Fibroblast of mammary gland (primary cell): ENCODE results near the gene SENP5.

ENCODE experiments used
- DNase-seq: peaks from one replicate; pipeline ENCODE4 v3.0.0-alpha.2; 2010; ENCODE audit warnings: low read depth
- H3K4me3 ChIP-seq: 2 replicates; pipeline ENCODE4 v1.5.1; 2011; ENCODE audit warnings: low read depth, mild to moderate bottlenecking, low read length, moderate library complexity; ENCODE audit not compliant: control insufficient read depth
- TF ChIP-seq, protein P1 (sequence below): conservative IDR thresholded peaks from 2 replicates; pipeline ENCODE4 v1.5.1; 2011; ENCODE audit warnings: low read depth, low read length, inconsistent platforms; ENCODE audit not compliant: control insufficient read depth, insufficient read depth

The SENP5 gene

DNA sequence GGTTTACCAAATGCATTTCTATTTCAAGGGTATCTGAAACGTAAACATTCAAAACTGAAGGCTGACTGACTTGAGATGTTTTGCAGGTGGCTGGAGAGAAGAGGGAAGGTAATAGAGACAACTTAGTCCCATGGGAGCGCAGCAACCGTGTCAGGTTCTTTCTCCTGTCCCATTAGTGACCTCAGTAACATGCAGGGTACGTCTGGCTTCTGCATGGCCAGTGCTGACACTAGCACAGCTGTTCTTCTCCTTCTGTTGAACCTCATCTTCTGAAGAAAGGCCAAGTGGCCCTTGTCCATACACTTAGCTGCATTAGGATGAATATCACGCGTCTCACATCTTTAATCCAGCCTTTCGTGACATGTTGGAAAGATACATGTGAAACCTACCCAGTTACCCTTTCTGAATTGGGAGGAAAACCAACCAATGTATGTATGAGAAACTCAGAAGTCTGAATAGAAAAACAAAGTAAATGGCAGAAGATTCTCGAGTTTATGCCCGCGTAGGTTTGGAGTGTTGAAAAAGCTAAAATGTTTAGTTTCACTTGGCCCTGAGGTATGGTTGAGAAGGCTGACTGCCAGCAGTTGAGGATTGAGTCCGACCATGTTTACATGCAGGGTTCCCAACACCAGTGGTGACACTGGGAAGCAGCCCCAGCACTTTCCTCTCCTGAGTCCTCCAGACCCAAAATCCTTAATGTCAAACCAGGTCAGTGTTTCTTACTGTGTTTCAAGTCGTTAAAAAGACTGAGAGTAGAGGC, 64.3 kb downstream of the SENP5 start:
- DNase-seq: no peak
- TF ChIP-seq, protein P1, sequence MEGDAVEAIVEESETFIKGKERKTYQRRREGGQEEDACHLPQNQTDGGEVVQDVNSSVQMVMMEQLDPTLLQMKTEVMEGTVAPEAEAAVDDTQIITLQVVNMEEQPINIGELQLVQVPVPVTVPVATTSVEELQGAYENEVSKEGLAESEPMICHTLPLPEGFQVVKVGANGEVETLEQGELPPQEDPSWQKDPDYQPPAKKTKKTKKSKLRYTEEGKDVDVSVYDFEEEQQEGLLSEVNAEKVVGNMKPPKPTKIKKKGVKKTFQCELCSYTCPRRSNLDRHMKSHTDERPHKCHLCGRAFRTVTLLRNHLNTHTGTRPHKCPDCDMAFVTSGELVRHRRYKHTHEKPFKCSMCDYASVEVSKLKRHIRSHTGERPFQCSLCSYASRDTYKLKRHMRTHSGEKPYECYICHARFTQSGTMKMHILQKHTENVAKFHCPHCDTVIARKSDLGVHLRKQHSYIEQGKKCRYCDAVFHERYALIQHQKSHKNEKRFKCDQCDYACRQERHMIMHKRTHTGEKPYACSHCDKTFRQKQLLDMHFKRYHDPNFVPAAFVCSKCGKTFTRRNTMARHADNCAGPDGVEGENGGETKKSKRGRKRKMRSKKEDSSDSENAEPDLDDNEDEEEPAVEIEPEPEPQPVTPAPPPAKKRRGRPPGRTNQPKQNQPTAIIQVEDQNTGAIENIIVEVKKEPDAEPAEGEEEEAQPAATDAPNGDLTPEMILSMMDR: no peak
- no peak overlapping the region for H3K4me3 ChIP-seq

DNA sequence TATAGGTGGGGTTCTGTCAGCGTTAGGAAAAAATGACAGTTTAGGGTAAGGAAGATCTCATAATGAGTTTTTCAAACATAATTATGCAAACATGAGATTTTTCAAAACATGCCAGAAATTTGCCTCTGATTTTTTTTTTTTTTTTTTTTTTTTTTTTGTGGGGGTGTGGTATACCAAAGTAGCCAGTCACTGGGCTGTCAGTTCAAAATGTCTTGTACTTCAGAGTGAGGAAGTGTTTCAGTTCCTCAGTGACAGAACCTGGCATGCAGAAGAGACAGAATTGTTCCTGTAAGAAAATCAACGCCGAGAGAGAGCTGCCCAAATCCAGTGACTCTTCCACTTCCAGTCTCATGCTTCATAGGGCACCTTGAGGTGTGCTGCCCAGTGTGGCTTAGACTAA, 64.9 kb downstream of the SENP5 start:
- TF ChIP-seq, protein P1: no peak
- no peak for DNase-seq
- H3K4me3 ChIP-seq: no peak overlapping the region

DNA sequence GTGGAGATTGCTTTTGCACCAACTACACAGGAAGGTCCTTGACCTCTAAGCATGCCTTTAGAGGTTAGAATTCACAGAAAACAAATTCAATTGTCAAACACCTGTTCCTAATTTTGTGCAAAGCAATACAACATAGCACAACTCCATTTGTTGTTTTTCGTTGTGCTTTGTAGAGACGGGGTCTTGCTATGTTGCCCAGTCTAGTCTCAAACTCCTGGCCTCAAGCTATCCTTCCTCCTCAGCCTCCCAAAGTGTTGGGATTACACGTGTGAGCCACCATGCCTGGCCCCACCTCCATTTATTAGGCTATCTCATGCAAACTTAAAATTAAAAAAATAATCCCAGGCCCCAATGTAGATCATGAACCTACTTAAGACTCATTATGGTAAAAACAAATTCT, 68.6 kb downstream of the SENP5 start:
- no peak for DNase-seq
- no peak overlapping the region for H3K4me3 ChIP-seq
- TF ChIP-seq, protein P1: no peak

DNA sequence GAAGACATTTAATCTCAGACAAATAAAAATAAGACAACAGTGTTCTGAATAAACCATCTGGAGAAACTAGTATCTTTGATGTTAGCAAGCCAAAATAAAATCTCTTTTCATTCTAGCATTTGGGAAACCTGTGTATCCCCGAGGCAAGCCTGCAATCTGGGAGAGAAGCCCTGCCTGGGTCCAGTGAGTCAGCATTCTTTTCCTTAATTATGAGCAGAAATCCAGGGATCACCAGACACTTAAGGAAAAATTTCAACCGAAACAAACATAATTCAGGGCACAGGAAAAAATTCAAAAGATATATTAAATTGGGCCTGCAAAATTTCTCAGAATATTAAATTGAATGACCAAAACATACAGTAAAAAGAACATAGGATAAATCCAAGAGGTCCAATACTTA, 70.4 kb downstream of the SENP5 start:
- TF ChIP-seq, protein P1: no peak
- DNase-seq: peak; percentile 17
- no peak overlapping the region for H3K4me3 ChIP-seq

DNA sequence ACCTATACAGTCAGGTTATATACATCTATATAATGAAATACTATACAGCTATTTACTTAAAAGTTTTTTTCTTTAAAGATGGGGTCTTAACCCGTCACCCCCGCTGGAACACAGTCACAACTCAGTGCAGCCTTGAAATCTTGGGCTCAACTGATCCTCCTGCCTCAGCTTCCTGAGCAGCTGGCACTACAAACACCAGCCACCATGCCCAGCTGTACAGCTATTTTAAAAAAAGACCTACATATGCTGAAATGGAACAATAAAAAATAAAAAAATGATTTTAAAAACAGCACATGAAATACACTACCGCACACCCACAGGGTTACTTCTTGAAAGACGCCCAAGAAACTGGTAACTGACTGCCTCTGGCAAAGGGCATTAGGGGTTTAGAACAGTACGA, 70.9 kb downstream of the SENP5 start:
- no peak for DNase-seq
- TF ChIP-seq, protein P1: no peak
- H3K4me3 ChIP-seq: no peak overlapping the region

DNA sequence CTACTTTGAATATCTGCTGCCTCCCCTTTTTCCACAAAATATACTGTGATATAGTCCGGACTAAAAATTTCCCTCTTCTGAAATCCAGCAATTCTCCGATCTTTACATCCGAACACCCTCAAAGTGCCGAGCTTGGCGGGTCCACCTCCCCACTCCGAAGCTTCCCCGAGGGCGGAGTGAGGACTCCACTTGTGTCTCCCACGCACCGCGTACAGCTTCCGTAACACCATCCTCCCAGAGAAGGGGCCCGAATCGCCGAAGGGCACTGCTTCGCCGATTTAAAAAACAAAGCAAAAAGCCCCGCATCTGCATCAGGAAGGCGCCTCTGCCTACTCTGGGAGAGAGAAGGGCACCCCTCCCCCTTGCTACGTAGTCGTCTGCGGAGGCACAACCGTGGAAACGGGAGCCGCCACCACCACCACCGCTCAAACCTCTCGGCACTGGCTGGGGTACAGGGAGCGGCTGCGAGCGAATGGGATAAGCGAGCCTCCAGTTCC, 74.1 kb downstream of the SENP5 start:
- TF ChIP-seq, protein P1: no peak
- peak overlapping the region; percentile 99 for H3K4me3 ChIP-seq
- DNase-seq: peak; percentile 49

DNA sequence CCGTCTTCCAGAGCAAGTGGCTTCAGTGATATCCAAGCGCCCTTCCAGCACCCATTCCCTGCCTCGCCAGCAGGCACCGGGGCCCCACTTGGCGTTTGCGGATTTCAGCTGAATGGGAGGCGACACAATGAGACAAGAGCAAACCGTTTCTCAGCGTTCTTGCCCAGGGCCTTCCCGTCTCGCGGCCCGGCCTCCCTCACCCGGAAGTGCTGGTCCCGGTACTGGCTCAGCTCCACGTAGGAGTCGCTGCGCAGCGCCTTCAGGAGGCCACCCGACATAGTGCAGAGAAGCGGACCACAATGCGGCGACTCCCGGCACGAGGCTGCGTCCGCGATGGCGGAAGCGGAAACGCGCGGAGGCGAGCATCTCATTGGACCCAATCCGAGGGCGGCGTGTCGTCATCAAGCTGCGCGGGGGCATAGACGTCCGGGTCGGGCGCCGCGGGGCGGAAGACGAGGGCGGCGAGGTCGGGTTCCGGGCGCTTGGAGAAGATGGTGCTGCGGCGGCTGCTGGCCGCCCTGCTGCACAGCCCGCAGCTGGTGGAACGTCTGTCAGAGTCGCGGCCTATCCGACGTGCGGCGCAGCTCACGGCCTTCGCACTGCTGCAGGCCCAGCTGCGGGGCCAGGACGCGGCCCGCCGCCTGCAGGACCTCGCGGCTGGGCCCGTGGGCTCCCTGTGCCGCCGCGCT, 74.7 kb downstream of the SENP5 start, which contains the start of gene NCBP2:
Gene NCBP2, minus strand, starts transcription at position 303 of the 689 bp plus-strand sequence. Its CDS starts 25 bp downstream, at position 278.
- peak; percentile 97 for DNase-seq
- TF ChIP-seq, protein P1: peak; percentile 51
- peak within 1 kb of the TSS; percentile 99 for H3K4me3 ChIP-seq
